DOHH2 (cell line): ENCODE data around the gene PRSS22.

Experiments
- H3F3A ChIP-seq: fragments of 200-600 bp; sonication (generic), shearing (Covaris generic); 2 replicates; pipeline ENCODE4 v1.6.0; 2016; ENCODE audit warnings: antibody characterized with exemption, mild to moderate bottlenecking; ENCODE audit not compliant: control insufficient read depth, insufficient read depth
- H3K27ac ChIP-seq: fragments of 200-600 bp; sonication (generic); 2 replicates; pipeline ENCODE4 v1.5.1; 2014; ENCODE audit warnings: low read depth, mild to moderate bottlenecking, low read length, moderate library complexity
- H3K27me3 ChIP-seq: fragments of 200-600 bp; sonication (generic); 2 replicates; pipeline ENCODE4 v1.6.1; 2014; ENCODE audit warnings: mild to moderate bottlenecking, low read length, mixed read lengths; ENCODE audit not compliant: control insufficient read depth
- H3K36me3 ChIP-seq: fragments of 200-600 bp; sonication (generic); 2 replicates; pipeline ENCODE4 v1.6.1; 2014; ENCODE audit warnings: mild to moderate bottlenecking, low read length, moderate library complexity, mixed read lengths; ENCODE audit not compliant: control insufficient read depth
- H3K4me1 ChIP-seq: fragments of 200-600 bp; sonication (generic); 2 replicates; pipeline ENCODE4 v1.6.1; 2014; ENCODE audit warnings: mild to moderate bottlenecking, low read length, mixed read lengths; ENCODE audit not compliant: control insufficient read depth
- H3K4me2 ChIP-seq: fragments of 200-600 bp; sonication (generic); 2 replicates; pipeline ENCODE4 v1.6.0; 2014; ENCODE audit warnings: mild to moderate bottlenecking, low read length, moderate library complexity
- H3K4me3 ChIP-seq: fragments of 200-600 bp; sonication (generic); 2 replicates; pipeline ENCODE4 v1.5.1; 2014; ENCODE audit warnings: mild to moderate bottlenecking, low read length, mixed read lengths
- H3K79me2 ChIP-seq: fragments of 200-600 bp; sonication (generic); 2 replicates; pipeline ENCODE4 v1.6.1; 2014; ENCODE audit warnings: mild to moderate bottlenecking, low read length, mixed read lengths; ENCODE audit not compliant: control insufficient read depth
- H3K9me2 ChIP-seq: fragments of 200-600 bp; sonication (generic); replicated peaks from 2 replicates; pipeline ENCODE4 v1.6.1; 2014; ENCODE audit warnings: mild to moderate bottlenecking, low read length, mixed read lengths; ENCODE audit not compliant: control insufficient read depth
- H3K9me3 ChIP-seq: fragments of 200-600 bp; sonication (generic); 2 replicates; pipeline ENCODE4 v1.6.1; 2014; ENCODE audit warnings: antibody characterized with exemption, low read length, mixed read lengths; ENCODE audit not compliant: control insufficient read depth, insufficient read depth
- H4K20me1 ChIP-seq: fragments of 200-600 bp; sonication (generic); 2 replicates; pipeline ENCODE4 v1.6.0; 2014; ENCODE audit warnings: low read depth, mild to moderate bottlenecking, antibody characterized with exemption, low read length, moderate library complexity; ENCODE audit not compliant: control insufficient read depth, insufficient read depth
- CTCF ChIP-seq: fragments of 200-600 bp; sonication (generic); IDR thresholded peaks from one replicate; pipeline ENCODE4 v1.5.1; 2014; ENCODE audit warnings: antibody characterized with exemption, mild to moderate bottlenecking, low read depth, low read length; ENCODE audit not compliant: poor library complexity, severe bottlenecking
- EZH2phosphoT487 ChIP-seq: fragments of 200-600 bp; sonication (generic); IDR thresholded peaks from 2 replicates; pipeline ENCODE4 v1.6.1; 2017; ENCODE audit warnings: borderline replicate concordance, mild to moderate bottlenecking, antibody characterized with exemption, low read length, moderate library complexity, mixed read lengths

The PRSS22 gene

GRCh38 chr16:2866431-2866830, 8.5 kb upstream of the PRSS22 start:
- Histone ChIP-seq H3K36me3 (no peaks in the 10 kb centered on the region), H3K4me3 (no peak overlapping the region), H3K27ac (no peak overlapping the region), H3K4me2 (no peak overlapping the region), H3K9me3 (no peaks in the 10 kb centered on the region), H3K4me1 (peaks cover 5% of the 10 kb centered on the region), H3K27me3 (no peaks in the 10 kb centered on the region), H4K20me1 (no peaks in the 10 kb centered on the region), H3K9me2 (no peaks in the 10 kb centered on the region), H3K79me2 (no peaks in the 10 kb centered on the region), H3F3A (peaks cover 5% of the 10 kb centered on the region; the same call in 1 of the 2 replicates)
- TF ChIP-seq CTCF: no peak
- no peak for TF ChIP-seq EZH2phosphoT487

GRCh38 chr16:2865651-2866050, 7.7 kb upstream of the PRSS22 start:
- Histone ChIP-seq H3K4me3 (no peak overlapping the region), H3K27ac (no peak overlapping the region), H3K27me3 (no peaks in the 10 kb centered on the region), H3K79me2 (no peaks in the 10 kb centered on the region), H3K9me2 (no peaks in the 10 kb centered on the region), H3K9me3 (no peaks in the 10 kb centered on the region), H3K4me1 (peaks cover 5% of the 10 kb centered on the region), H3F3A (peaks cover 5% of the 10 kb centered on the region; the same call in 1 of the 2 replicates), H3K4me2 (no peak overlapping the region), H3K36me3 (no peaks in the 10 kb centered on the region), H4K20me1 (no peaks in the 10 kb centered on the region)
- TF ChIP-seq EZH2phosphoT487 (no peak), CTCF (no peak)

GRCh38 chr16:2860826-2861567, 3.0 kb upstream of the PRSS22 start:
- Histone ChIP-seq H3K4me2 (no peak overlapping the region), H3K9me3 (no peaks in the 10 kb centered on the region; the same call in 1 of the 2 replicates), H3K27me3 (no peaks in the 10 kb centered on the region), H4K20me1 (no peaks in the 10 kb centered on the region), H3F3A (no peaks in the 10 kb centered on the region), H3K4me3 (no peak overlapping the region), H3K4me1 (no peaks in the 10 kb centered on the region), H3K36me3 (no peaks in the 10 kb centered on the region), H3K79me2 (no peaks in the 10 kb centered on the region), H3K27ac (no peak overlapping the region), H3K9me2 (no peaks in the 10 kb centered on the region)
- no peak for TF ChIP-seq CTCF
- no peak for TF ChIP-seq EZH2phosphoT487
